GM12864 (cell line): ENCODE data around the gene CD28.

Source experiments
- DNase-seq: peaks from one replicate; pipeline ENCODE4 v3.0.0-alpha.2; 2011; ENCODE audit warnings: low read depth
- H3K4me3 ChIP-seq: 2 replicates; pipeline ENCODE4 v1.5.1; 2011; ENCODE audit warnings: mild to moderate bottlenecking, low read depth, low read length, control low read depth
- CTCF ChIP-seq: IDR thresholded peaks from 2 replicates; pipeline ENCODE4 v1.5.1; 2011; ENCODE audit warnings: low read depth, mild to moderate bottlenecking, moderate library complexity, low read length, control low read depth, inconsistent platforms; ENCODE audit errors: missing control alignments

Gene CD28

GRCh38 chr2:203713381-203713780 is 6.9 kb downstream of the CD28 start:
- DNase-seq, result no peak
- no peak overlapping the region for H3K4me3 ChIP-seq
- no peak for TF ChIP-seq CTCF

- TF ChIP-seq CTCF, result no peak
- H3K4me3 ChIP-seq, result no peak overlapping the region
- no peak for DNase-seq
Measured at GRCh38 chr2:203714112-203714511, 7.7 kb downstream of the CD28 start.

GRCh38 chr2:203715744-203716143 is 9.3 kb downstream of the CD28 start:
- no peak for TF ChIP-seq CTCF
- H3K4me3 ChIP-seq, result no peak overlapping the region
- DNase-seq, result no peak

- no peak overlapping the region for H3K4me3 ChIP-seq
- no peak for TF ChIP-seq CTCF
- DNase-seq, result peak; percentile 42
Measured at GRCh38 chr2:203718087-203718486, 11.6 kb downstream of the CD28 start.

- no peak overlapping the region for H3K4me3 ChIP-seq
- TF ChIP-seq CTCF, result no peak
- DNase-seq, result no peak
Measured at GRCh38 chr2:203719456-203720410, 13.3 kb downstream of the CD28 start.

GRCh38 chr2:203720915-203721672 is 14.7 kb downstream of the CD28 start:
- DNase-seq, result no peak
- peak; percentile 10 for TF ChIP-seq CTCF

More at GRCh38 chr2:203720915-203721672, 14.7 kb downstream of the CD28 start:
- no peak overlapping the region for H3K4me3 ChIP-seq
